IMR-90 (cell line): ENCODE measurements around the gene ATXN1. TPM values are rescaled to one million over a fixed set of nuclear protein-coding genes. Genes with fewer than 3 reads are reported as not detected.
A peak's percentile ranks its signal among the peaks of the same experiment; 100 is the strongest.

Experiments used
- ATAC-seq: fragments of 200-7000 bp; cut with Tn5 transposase; 2 replicates; pipeline ENCODE4 v1.9.1; 2020; ENCODE audit warnings: low read depth, mild to moderate bottlenecking, moderate library complexity
- BruUV-seq: library from RNA; stranded (reverse); fragments of 400-500 nt; replicated peaks from 2 replicates; lab custom pipeline; 2021; lab: Mats Ljungman, UMichigan
- CTCF ChIA-PET: fragments of 300-600 bp; formaldehyde crosslinking; extraction: SDS; loops from one replicate; lab custom pipeline; 2021; ENCODE audit warnings: antibody characterized with exemption; lab: Yijun Ruan, JAX
- POLR2A ChIA-PET: fragments of 300-600 bp; sonication (Branson Sonifier 250); formaldehyde crosslinking; loops from one replicate; lab custom pipeline; 2022; ENCODE audit warnings: antibody characterized with exemption; ENCODE audit not compliant: unreplicated experiment; lab: Charles Lee
- DNase-seq: peaks from one replicate; pipeline ENCODE4 v3.0.0; 2013
- H2AFZ ChIP-seq: replicated peaks from 2 replicates; pipeline ENCODE3; 2013; ENCODE audit warnings: low read length, mild to moderate bottlenecking; ENCODE audit not compliant: poor library complexity
- H2AK5ac ChIP-seq: 2 replicates; pipeline ENCODE4 v1.6.1; 2013; ENCODE audit warnings: low read depth, low read length, inconsistent platforms
- H2AK9ac ChIP-seq: replicated peaks from 2 replicates; pipeline ENCODE3; 2013; ENCODE audit warnings: mild to moderate bottlenecking, low read depth, low read length, moderate library complexity; ENCODE audit not compliant: poor library complexity
- H2BK120ac ChIP-seq: 2 replicates; pipeline ENCODE4 v1.6.1; 2013; ENCODE audit warnings: low read depth, low read length, inconsistent platforms
- H2BK15ac ChIP-seq: 3 replicates; pipeline ENCODE4 v1.6.1; 2013; ENCODE audit warnings: low read depth, low read length, inconsistent platforms
- H2BK20ac ChIP-seq: 2 replicates; pipeline ENCODE4 v1.6.1; 2013; ENCODE audit warnings: low read depth, mild to moderate bottlenecking, inconsistent platforms, low read length, moderate library complexity
- H2BK5ac ChIP-seq: 2 replicates; pipeline ENCODE4 v1.6.1; 2013; ENCODE audit warnings: mild to moderate bottlenecking, low read depth, low read length, inconsistent platforms; ENCODE audit not compliant: poor library complexity, severe bottlenecking
- H3K14ac ChIP-seq: replicated peaks from 2 replicates; pipeline ENCODE4 v1.6.1; 2013; ENCODE audit warnings: low read depth, low read length, inconsistent platforms
- H3K18ac ChIP-seq: 2 replicates; pipeline ENCODE4 v1.6.1; 2013; ENCODE audit warnings: low read depth, low read length, control low read depth
- H3K23ac ChIP-seq: 2 replicates; pipeline ENCODE4 v1.6.1; 2013; ENCODE audit warnings: low read depth, low read length, inconsistent platforms
- H3K27ac ChIP-seq: 2 replicates; pipeline ENCODE4 v1.5.1; 2013; ENCODE audit warnings: mild to moderate bottlenecking, control low read depth, low read length; ENCODE audit not compliant: insufficient read depth
- H3K27me3 ChIP-seq: 2 replicates; pipeline ENCODE4 v1.6.1; 2013; ENCODE audit warnings: low read length; ENCODE audit not compliant: control insufficient read depth, insufficient read depth
- H3K36me3 ChIP-seq: 2 replicates; pipeline ENCODE4 v1.6.1; 2013; ENCODE audit warnings: low read length, mixed read lengths; ENCODE audit not compliant: control insufficient read depth, insufficient read depth
- H3K4ac ChIP-seq: 2 replicates; pipeline ENCODE4 v1.6.1; 2013; ENCODE audit warnings: low read depth, low read length, inconsistent platforms
- H3K4me1 ChIP-seq: 2 replicates; pipeline ENCODE4 v1.6.1; 2013; ENCODE audit warnings: low read length, mixed read lengths; ENCODE audit not compliant: control insufficient read depth, insufficient read depth
- H3K4me2 ChIP-seq: 2 replicates; pipeline ENCODE4 v1.6.1; 2013; ENCODE audit warnings: low read depth, mild to moderate bottlenecking, control low read depth, low read length, moderate library complexity
- H3K4me3 ChIP-seq: 2 replicates; pipeline ENCODE4 v1.5.1; 2013; ENCODE audit warnings: low read depth, mild to moderate bottlenecking, control low read depth, low read length, moderate library complexity; ENCODE audit not compliant: insufficient read depth
- H3K56ac ChIP-seq: 2 replicates; pipeline ENCODE4 v1.6.1; 2013; ENCODE audit warnings: low read length, inconsistent platforms; ENCODE audit not compliant: insufficient read depth; ENCODE audit errors: extremely low read depth
- H3K79me1 ChIP-seq, 2 experiments: 2 replicates each; pipeline ENCODE4 v1.6.1; 2013; ENCODE audit warnings: low read length in 2 of 2, inconsistent platforms in 1 of 2, low read depth in 1 of 2
- H3K9ac ChIP-seq: 2 replicates; pipeline ENCODE4 v1.6.1; 2013; ENCODE audit warnings: low read depth, low read length, control low read depth
- H3K9me1 ChIP-seq: 2 replicates; pipeline ENCODE4 v1.6.1; 2013; ENCODE audit warnings: low read length, inconsistent platforms; ENCODE audit not compliant: insufficient read depth
- H3K9me3 ChIP-seq: 2 replicates; pipeline ENCODE4 v1.6.1; 2013; ENCODE audit warnings: low read length; ENCODE audit not compliant: control insufficient read depth, insufficient read depth
- H4K20me1 ChIP-seq: 2 replicates; pipeline ENCODE4 v1.6.1; 2013; ENCODE audit warnings: low read length, inconsistent platforms; ENCODE audit not compliant: insufficient read depth
- H4K5ac ChIP-seq: 2 replicates; pipeline ENCODE4 v1.6.1; 2013; ENCODE audit warnings: mild to moderate bottlenecking, low read depth, low read length, control low read depth
- H4K8ac ChIP-seq, 2 experiments: 2 replicates each; pipeline ENCODE4 v1.6.1; 2013; ENCODE audit warnings: low read depth in 2 of 2, low read length in 2 of 2, control low read depth in 1 of 2, inconsistent platforms in 1 of 2
- H4K91ac ChIP-seq: 2 replicates; pipeline ENCODE4 v1.6.1; 2013; ENCODE audit warnings: low read depth, low read length, inconsistent platforms; ENCODE audit not compliant: insufficient read depth
- CEBPB ChIP-seq: IDR thresholded peaks from 2 replicates; pipeline ENCODE4 v1.6.1; 2012; ENCODE audit warnings: low read depth, low read length, improper control_type of control experiment
- CHD1 ChIP-seq: IDR thresholded peaks from 2 replicates; pipeline ENCODE4 v1.6.1; 2012; ENCODE audit warnings: low read depth, low read length, improper control_type of control experiment
- ELK1 ChIP-seq: fragments of 150-350 bp; IDR thresholded peaks from 2 replicates; pipeline ENCODE4 v1.6.1; 2016; ENCODE audit warnings: low read depth, mild to moderate bottlenecking, low read length, moderate library complexity, borderline replicate concordance
- FOS ChIP-seq: fragments of 150-350 bp; IDR thresholded peaks from 2 replicates; pipeline ENCODE4 v1.6.1; 2016; ENCODE audit warnings: low read depth, low read length
- MAFK ChIP-seq: IDR thresholded peaks from 2 replicates; pipeline ENCODE4 v1.6.1; 2012; ENCODE audit warnings: low read depth, low read length, improper control_type of control experiment
- MAZ ChIP-seq: IDR thresholded peaks from 2 replicates; pipeline ENCODE4 v1.6.1; 2012; ENCODE audit warnings: low read depth, mild to moderate bottlenecking, low read length, improper control_type of control experiment, moderate library complexity, borderline replicate concordance
- NFE2L2 ChIP-seq: fragments of 150-350 bp; IDR thresholded peaks from 2 replicates; pipeline ENCODE4 v1.6.1; 2016; ENCODE audit warnings: low read depth, mild to moderate bottlenecking, low read length
- POLR2A ChIP-seq: IDR thresholded peaks from 2 replicates; pipeline ENCODE4 v1.6.1; 2012; ENCODE audit warnings: mild to moderate bottlenecking, low read depth, low read length
- RAD21 ChIP-seq: IDR thresholded peaks from 2 replicates; pipeline ENCODE4 v1.6.1; 2012; ENCODE audit warnings: low read length, improper control_type of control experiment
- RCOR1 ChIP-seq: IDR thresholded peaks from 2 replicates; pipeline ENCODE4 v1.6.1; 2012; ENCODE audit warnings: mild to moderate bottlenecking, low read length, improper control_type of control experiment; ENCODE audit not compliant: insufficient replicate concordance
- RFX5 ChIP-seq: IDR thresholded peaks from 2 replicates; pipeline ENCODE4 v1.8.0; 2012; ENCODE audit warnings: low read depth, mild to moderate bottlenecking, low read length, moderate library complexity
- SMC3 ChIP-seq: fragments of 150-350 bp; IDR thresholded peaks from 2 replicates; pipeline ENCODE4 v1.6.1; 2016; ENCODE audit warnings: low read depth, mild to moderate bottlenecking, antibody characterized with exemption, low read length, moderate library complexity
- USF2 ChIP-seq: fragments of 150-350 bp; IDR thresholded peaks from 2 replicates; pipeline ENCODE4 v1.6.1; 2017; ENCODE audit warnings: mild to moderate bottlenecking, antibody characterized with exemption, low read length, low read depth
- WGBS, 2 experiments: methylation state at CpG; one replicate each; pipeline versions ENCODE4 v1.1.5 to v1.1.7; 2013; ENCODE audit warnings: missing lambda C conversion rate in 2 of 2; ENCODE audit not compliant: insufficient read length in 1 of 2; ENCODE audit errors: extremely low coverage in 2 of 2; 5-methylcytosine and 5-hydroxymethylcytosine counted together
- dilution Hi-C: fragments of 300-500 bp; cut with HindIII; formaldehyde crosslinking; loops from one replicate; pipeline ENCODE4 v1.14.3; 2018; ENCODE audit warnings: low sequenced_read_pairs; ENCODE audit not compliant: unreplicated experiment
- in situ Hi-C: fragments of 300-500 bp; cut with MboI; formaldehyde crosslinking; loops from 3 replicates; pipeline ENCODE4 v1.14.3; 2019; ENCODE audit warnings: low sequenced_read_pairs, inconsistent platforms, mixed read lengths
- intact Hi-C: fragments of 100-400 bp; cut with micrococcal nuclease; formaldehyde crosslinking; loops from 2 replicates; pipeline ENCODE4 v1.10.0; 2022
- polyA plus RNA-seq, 3 experiments: library from polyadenylated mRNA; depleted of rRNA; stranded (reverse); fragments of >200 nt; gene quantifications; 2 replicates each; pipeline ENCODE4 v1.2.3, GENCODE V29; 2012; ENCODE audit warnings: low replicate concordance in 1 of 3
- total RNA-seq: library from RNA; depleted of rRNA; stranded (reverse); fragments of >200 nt; gene quantifications from 2 replicates; pipeline ENCODE4 v1.2.3, GENCODE V29; 2012

The ATXN1 gene
- total and polyA plus RNA-seq, 2 of the 4 experiments (the other 2 are of a cell fraction): 7.3 to 11.1 TPM

GRCh38 chr6:16747232-16748024, 13.8 kb downstream of the ATXN1 start:
- H2BK120ac ChIP-seq: 0 out of 2 replicates have a peak overlapping the region, but pooled peaks have one; percentile 1
- H4K91ac ChIP-seq: 0 out of 2 replicates have a peak overlapping the region, but pooled peaks have one; percentile 9
- BruUV-seq: no TSS peak
- peaks cover 16% of the 10 kb centered on the region for H3K36me3 ChIP-seq
- H3K4me2 ChIP-seq: peak overlapping the region; percentile 59
- CTCF ChIA-PET: interaction anchor here (0.5 to 1.0 kb wide), 4 partner anchors 148 to 423 kb away, joined by 3 to 5 read pairs (median 4); no protein-coding TSS in a partner anchor
- H2AK9ac ChIP-seq: no peak overlapping the region
- no peaks in the 10 kb centered on the region for H3K27me3 ChIP-seq
- 0 out of 2 replicates have a peak overlapping the region, but pooled peaks have one; percentile 4 for H2BK20ac ChIP-seq
- H3K9ac ChIP-seq: no peak overlapping the region; the same call in 1 of the 2 replicates
- peak overlapping the region; percentile 11 for H2BK5ac ChIP-seq
- dilution Hi-C loops (no loop called here), in situ Hi-C loops (no loop called here), intact Hi-C loops (no loop called here)
- 0 out of 2 replicates have a peak overlapping the region, but pooled peaks have one; percentile 11 for H3K18ac ChIP-seq
- H3K9me3 ChIP-seq: no peaks in the 10 kb centered on the region
- WGBS, 2 experiments: no CpG with 5 or more reads among the region's 13 CpGs
- peaks cover 39 to 83% of the 10 kb centered on the region in 2 experiments for H3K79me1 ChIP-seq
- H2BK15ac ChIP-seq: peak overlapping the region; percentile 22; the same call in 1 of the 3 replicates
- H3K4ac ChIP-seq: peak overlapping the region; percentile 51; the same call in 1 of the 2 replicates
- H3K4me3 ChIP-seq: no peak overlapping the region
- POLR2A ChIA-PET: interaction anchor here (0.6 kb wide), 1 partner anchor 15 kb away, joined by 3 read pairs; no protein-coding TSS in a partner anchor
- H3K56ac ChIP-seq: no peak overlapping the region
- peaks cover 37% of the 10 kb centered on the region for H4K20me1 ChIP-seq
- peak; percentile 90 for ATAC-seq
- no peak overlapping the region for H2AFZ ChIP-seq
- 0 out of 2 replicates have a peak overlapping the region, but pooled peaks have one; percentile 50 for H3K23ac ChIP-seq
- no peak overlapping the region for H3K27ac ChIP-seq
- peaks cover 22% of the 10 kb centered on the region for H3K4me1 ChIP-seq
- peak overlapping the region; percentile 23 for H3K14ac ChIP-seq
- DNase-seq: peak; percentile 85
- peaks cover 29% of the 10 kb centered on the region for H3K9me1 ChIP-seq
- peak overlapping the region in 1 of 2 experiments; percentile 4; a peak in 1 of 4 replicates for H4K8ac ChIP-seq
- no peak overlapping the region for H4K5ac ChIP-seq
- H2AK5ac ChIP-seq: peak overlapping the region; percentile 73
- TF ChIP-seq CEBPB: 0 out of 2 replicates have a peak, but pooled peaks have one; percentile 17
- no peak for TF ChIP-seq USF2
- TF ChIP-seq RAD21: peak; percentile 8; the same call in 1 of the 2 replicates
- no peak for TF ChIP-seq CHD1
- peak; percentile 47 for TF ChIP-seq FOS
- no peak for TF ChIP-seq MAFK
- TF ChIP-seq MAZ: no peak
- TF ChIP-seq NFE2L2: no peak
- TF ChIP-seq SMC3: no peak
- TF ChIP-seq RFX5: no peak
- TF ChIP-seq POLR2A: no peak
- TF ChIP-seq ELK1: no peak
- no peak for TF ChIP-seq RCOR1
